GM18505 (cell line): ENCODE data around the gene TFPI2.

Experiments used
- ATAC-seq: cut with Tn5 transposase; IDR thresholded peaks from one replicate; pipeline ENCODE4 v1.9.1; 2021; ENCODE audit not compliant: unreplicated experiment
- POLR2A ChIP-seq: IDR thresholded peaks from 4 replicates; pipeline ENCODE4 v1.6.1; 2011; ENCODE audit warnings: borderline replicate concordance; ENCODE audit not compliant: insufficient read depth, insufficient read length; ENCODE audit errors: extremely low read depth

TFPI2 gene

DNA sequence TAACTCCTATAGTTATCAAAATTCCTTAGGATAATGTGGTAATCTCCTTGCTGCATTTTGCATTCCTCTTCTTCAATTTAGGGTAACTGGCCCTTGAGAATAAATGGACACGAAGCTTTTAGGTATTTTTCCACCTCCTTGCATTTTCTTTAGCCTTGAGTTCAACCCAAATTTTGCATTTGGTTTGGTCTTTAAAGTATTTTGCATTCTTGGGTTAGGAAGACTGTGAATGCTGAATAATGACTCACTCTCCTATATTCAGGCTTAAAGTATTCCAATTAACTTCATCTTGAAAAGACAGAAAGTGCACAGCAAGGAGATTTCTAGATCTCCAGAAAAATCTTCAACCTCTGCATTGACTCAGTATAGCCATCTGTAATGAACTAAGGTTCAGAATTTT lies 47.3 kb downstream of the TFPI2 start:
- no peak for ATAC-seq
- no peak for TF ChIP-seq POLR2A

DNA sequence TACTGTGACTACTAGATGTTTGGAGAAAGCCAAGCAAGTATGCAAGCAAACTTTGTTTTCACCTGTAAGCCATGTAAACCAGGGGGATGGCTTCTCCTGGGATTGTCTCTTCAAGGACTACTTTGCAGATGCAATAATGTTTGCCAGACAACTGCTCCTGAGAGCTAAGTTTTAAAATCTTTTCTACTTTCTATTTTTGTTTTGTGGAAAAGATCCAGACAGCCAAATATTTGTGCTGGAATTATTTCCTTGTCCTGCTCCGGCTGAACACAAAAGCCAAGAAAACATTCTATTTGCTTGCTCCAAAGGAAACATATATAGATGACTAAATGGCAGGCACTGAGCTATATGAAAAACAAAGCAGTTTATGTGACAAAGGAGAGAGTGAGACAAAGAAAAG lies 51.6 kb downstream of the TFPI2 start:
- no peak for TF ChIP-seq POLR2A
- ATAC-seq: no peak

DNA sequence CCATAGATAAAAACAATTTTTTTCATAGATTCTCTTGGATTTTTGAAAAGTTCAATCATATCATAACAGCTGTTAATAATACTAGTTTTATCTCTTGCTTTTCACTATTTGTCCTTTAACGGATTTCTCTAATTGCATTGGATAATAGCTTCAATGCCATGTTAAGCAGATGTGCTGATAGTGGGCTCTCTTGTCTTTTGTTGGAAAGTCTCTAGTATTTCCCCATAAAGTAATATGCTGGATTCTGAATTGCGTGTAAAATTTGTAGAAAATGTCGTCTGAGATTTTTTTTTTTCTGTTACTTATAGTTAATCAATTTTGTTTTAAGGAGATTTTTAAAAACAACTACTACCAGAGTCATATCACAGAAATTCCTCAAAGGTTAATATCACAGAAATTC lies 53.3 kb downstream of the TFPI2 start:
- ATAC-seq: no peak
- no peak for TF ChIP-seq POLR2A

DNA sequence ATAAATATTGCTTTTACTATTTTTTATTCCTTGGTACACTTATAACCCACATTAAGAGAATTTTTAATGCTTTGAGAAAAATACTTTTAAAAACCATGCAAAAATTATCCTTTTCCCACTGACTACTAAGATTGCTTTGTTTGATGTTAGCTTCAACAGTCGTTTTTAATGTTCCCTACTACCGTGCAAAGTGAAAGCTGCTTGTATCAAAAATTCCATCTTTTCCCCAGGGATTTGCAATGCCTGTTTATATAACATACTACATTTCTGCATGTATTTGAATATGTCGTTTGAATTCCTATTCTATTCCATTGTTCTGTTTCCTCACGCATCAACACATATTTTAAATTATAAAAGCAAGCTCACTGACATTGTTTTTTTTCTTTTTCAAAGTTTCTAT lies 54.4 kb downstream of the TFPI2 start:
- TF ChIP-seq POLR2A: no peak
- no peak for ATAC-seq

DNA sequence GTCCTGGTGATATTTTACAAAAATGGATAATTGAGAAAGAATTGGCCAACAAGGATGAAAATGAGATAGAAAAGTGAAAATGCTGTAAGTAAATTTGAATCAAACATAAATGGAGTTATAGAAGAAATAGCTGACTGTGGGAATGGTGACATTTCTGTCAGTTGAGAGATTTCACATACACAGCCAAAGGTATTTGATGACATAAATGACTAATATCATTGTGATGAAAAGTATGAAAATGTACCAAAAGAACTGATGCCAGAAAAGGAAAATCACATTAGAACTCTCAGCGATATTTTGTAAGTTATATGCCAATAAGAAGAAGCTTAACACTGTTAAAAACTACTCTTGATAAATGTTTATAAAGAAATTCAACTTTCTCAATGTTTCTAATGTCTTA lies 54.9 kb downstream of the TFPI2 start:
- TF ChIP-seq POLR2A: no peak
- no peak for ATAC-seq
